22Rv1 (cell line): ENCODE measurements around the gene SEC61A1.

Experiments
- CTCF ChIP-seq: fragments of 450-650 bp; IDR thresholded peaks from 2 replicates; pipeline ENCODE4 v1.5.1; 2017; ENCODE audit warnings: mild to moderate bottlenecking
- ZFX ChIP-seq: fragments of 450-650 bp; IDR thresholded peaks from 2 replicates; pipeline ENCODE4 v1.6.1; 2017; ENCODE audit warnings: antibody characterized with exemption, borderline replicate concordance

- TF ChIP-seq CTCF (no peak), ZFX (no peak)
Measured at GRCh38 chr3:128062033-128062745, 10.0 kb downstream of the SEC61A1 start.
